A549 treated with dexamethasone at 1 μM for 4 hours (cell line): ENCODE results near the gene PLSCR4. TPM values are rescaled to one million over a fixed set of nuclear protein-coding genes. Genes with fewer than 3 reads are reported as not detected.

ENCODE experiments used
- total RNA-seq: library from RNA; stranded (reverse); fragments of 200-300 nt; extraction: Qiagen RNA extraction; gene quantifications from 5 replicates; pipeline ENCODE4 v1.2.3, GENCODE V29; 2022

PLSCR4 gene
- 7.3 to 12.0 TPM (median 9.9 TPM) in 5 replicates for total RNA-seq

GRCh38 chr3:146250449-146251382 lies at the start of gene PLSCR4:
Gene PLSCR4, minus strand, starts transcription at chr3:146251105. Its CDS starts 29,034 bp downstream, at chr3:146222071.

GRCh38 chr3:146160964-146161662 lies 89.8 kb downstream of the PLSCR4 start, which contains the start of gene PLOD2:
Gene PLOD2, minus strand, starts transcription at chr3:146161184. Its CDS starts 195 bp downstream, at chr3:146160989.

Other genes with a start within 250 kb of the PLSCR4 start
- 84.0 to 118 TPM (median 99.0 TPM) in 5 replicates for gene PLOD2, start 89.9 kb downstream of the PLSCR4 start, total RNA-seq
- 0.11 to 0.19 TPM in 2 of 5 replicates, not detected in the others for gene PLSCR2, start 218.5 kb upstream of the PLSCR4 start, total RNA-seq